Measurements from ENCODE around the gene KIF26B. TPM values are rescaled to one million over a fixed set of nuclear protein-coding genes. Genes with fewer than 3 reads are reported as not detected.

Gene KIF26B
- polyA plus RNA-seq, 1 of the 3 experiments (the other 2 are of a cell fraction): 2.6 TPM

DNA sequence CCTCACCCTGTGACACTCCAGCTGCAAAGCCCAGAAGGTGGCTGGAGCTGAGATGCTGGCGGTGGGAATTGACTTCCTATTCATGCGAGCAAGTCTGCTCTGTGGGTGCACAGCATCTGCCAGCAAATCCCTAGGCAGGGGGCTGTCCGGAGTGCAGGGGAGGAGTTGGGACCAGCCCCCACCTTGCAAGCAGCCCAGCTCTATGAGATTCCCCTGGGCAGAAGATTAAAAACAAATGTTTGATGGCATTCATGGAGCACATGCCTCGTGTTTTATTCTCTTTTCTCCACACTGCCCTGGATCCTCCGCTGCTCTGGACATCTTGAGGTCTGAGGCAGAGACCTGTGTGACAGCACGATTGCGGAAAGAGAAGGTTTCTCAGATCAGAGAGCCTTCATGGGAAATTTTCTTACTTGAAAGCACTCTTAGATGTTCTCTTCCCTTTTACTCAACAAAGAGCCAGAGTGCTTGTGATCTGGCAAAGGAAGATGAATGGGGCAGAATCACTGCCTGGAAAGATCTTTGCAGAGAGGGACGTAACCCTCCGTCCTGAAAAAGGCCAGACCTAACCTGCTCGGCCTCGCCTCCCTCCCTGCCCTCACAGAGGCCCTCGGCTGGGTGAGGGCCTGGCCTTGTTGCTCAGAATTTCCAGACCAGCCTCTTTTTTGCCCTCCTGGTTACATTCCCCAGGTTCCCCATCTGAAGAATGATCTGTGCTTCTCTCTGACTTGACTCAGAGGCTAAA is 597.1 kb downstream of the KIF26B start (continued):
- TF ChIP-seq RCOR1 (IDR thresholded peaks at IDR 0.05; ENCODE audit: low read length) (peak; percentile 82), EZH2phosphoT487 (IDR thresholded peaks at IDR 0.05; ENCODE audit: borderline replicate concordance, low read depth) (no peak), RXRA (IDR thresholded peaks at IDR 0.05; ENCODE audit: borderline replicate concordance, low read depth) (no peak), JUND (IDR thresholded peaks at IDR 0.05) (no peak), TAF1 (IDR thresholded peaks at IDR 0.05; ENCODE audit: borderline replicate concordance, low read depth, low read length) (no peak), RAD21 (IDR thresholded peaks at IDR 0.05; ENCODE audit: low read length) (peak; percentile 42), SIN3A (IDR thresholded peaks at IDR 0.05; ENCODE audit: borderline replicate concordance, low read depth, low read length) (no peak), POLR2AphosphoS5 (IDR thresholded peaks at IDR 0.05; ENCODE audit: low read depth, low read length) (no peak), MEF2A (IDR thresholded peaks at IDR 0.05; ENCODE audit: borderline replicate concordance, low read depth) (no peak), FOSL2 (IDR thresholded peaks at IDR 0.05; ENCODE audit: borderline replicate concordance, low read depth) (no peak), TEAD4 (IDR thresholded peaks at IDR 0.05; ENCODE audit: borderline replicate concordance, insufficient read depth) (no peak), EP300 (IDR thresholded peaks at IDR 0.05; ENCODE audit: borderline replicate concordance in 1 of 2, low read depth in 1 of 2, low read length in 1 of 2) (peak in 1 of 2 experiments; percentile 52; a peak in 1 of 4 replicates), GATA2 (CRISPR knock-in tag; IDR thresholded peaks at IDR 0.05) (no peak)
- TF ChIP-seq, protein P1, sequence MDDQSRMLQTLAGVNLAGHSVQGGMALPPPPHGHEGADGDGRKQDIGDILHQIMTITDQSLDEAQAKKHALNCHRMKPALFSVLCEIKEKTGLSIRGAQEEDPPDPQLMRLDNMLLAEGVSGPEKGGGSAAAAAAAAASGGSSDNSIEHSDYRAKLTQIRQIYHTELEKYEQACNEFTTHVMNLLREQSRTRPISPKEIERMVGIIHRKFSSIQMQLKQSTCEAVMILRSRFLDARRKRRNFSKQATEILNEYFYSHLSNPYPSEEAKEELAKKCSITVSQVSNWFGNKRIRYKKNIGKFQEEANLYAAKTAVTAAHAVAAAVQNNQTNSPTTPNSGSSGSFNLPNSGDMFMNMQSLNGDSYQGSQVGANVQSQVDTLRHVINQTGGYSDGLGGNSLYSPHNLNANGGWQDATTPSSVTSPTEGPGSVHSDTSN (IDR thresholded peaks at IDR 0.05): no peak
- TF ChIP-seq, protein P2, sequence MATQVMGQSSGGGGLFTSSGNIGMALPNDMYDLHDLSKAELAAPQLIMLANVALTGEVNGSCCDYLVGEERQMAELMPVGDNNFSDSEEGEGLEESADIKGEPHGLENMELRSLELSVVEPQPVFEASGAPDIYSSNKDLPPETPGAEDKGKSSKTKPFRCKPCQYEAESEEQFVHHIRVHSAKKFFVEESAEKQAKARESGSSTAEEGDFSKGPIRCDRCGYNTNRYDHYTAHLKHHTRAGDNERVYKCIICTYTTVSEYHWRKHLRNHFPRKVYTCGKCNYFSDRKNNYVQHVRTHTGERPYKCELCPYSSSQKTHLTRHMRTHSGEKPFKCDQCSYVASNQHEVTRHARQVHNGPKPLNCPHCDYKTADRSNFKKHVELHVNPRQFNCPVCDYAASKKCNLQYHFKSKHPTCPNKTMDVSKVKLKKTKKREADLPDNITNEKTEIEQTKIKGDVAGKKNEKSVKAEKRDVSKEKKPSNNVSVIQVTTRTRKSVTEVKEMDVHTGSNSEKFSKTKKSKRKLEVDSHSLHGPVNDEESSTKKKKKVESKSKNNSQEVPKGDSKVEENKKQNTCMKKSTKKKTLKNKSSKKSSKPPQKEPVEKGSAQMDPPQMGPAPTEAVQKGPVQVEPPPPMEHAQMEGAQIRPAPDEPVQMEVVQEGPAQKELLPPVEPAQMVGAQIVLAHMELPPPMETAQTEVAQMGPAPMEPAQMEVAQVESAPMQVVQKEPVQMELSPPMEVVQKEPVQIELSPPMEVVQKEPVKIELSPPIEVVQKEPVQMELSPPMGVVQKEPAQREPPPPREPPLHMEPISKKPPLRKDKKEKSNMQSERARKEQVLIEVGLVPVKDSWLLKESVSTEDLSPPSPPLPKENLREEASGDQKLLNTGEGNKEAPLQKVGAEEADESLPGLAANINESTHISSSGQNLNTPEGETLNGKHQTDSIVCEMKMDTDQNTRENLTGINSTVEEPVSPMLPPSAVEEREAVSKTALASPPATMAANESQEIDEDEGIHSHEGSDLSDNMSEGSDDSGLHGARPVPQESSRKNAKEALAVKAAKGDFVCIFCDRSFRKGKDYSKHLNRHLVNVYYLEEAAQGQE (IDR thresholded peaks at IDR 0.05; ENCODE audit: low read depth, low read length): no peak
- TF ChIP-seq, protein P3, sequence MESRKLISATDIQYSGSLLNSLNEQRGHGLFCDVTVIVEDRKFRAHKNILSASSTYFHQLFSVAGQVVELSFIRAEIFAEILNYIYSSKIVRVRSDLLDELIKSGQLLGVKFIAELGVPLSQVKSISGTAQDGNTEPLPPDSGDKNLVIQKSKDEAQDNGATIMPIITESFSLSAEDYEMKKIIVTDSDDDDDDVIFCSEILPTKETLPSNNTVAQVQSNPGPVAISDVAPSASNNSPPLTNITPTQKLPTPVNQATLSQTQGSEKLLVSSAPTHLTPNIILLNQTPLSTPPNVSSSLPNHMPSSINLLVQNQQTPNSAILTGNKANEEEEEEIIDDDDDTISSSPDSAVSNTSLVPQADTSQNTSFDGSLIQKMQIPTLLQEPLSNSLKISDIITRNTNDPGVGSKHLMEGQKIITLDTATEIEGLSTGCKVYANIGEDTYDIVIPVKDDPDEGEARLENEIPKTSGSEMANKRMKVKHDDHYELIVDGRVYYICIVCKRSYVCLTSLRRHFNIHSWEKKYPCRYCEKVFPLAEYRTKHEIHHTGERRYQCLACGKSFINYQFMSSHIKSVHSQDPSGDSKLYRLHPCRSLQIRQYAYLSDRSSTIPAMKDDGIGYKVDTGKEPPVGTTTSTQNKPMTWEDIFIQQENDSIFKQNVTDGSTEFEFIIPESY (IDR thresholded peaks at IDR 0.05; ENCODE audit: borderline replicate concordance, low read depth): no peak

Data from SK-N-SH (cell line).